ENCODE data around the gene ABCF3. TPM values are rescaled to one million over a fixed set of nuclear protein-coding genes. Genes with fewer than 3 reads are reported as not detected.

ABCF3 gene
- total and polyA plus RNA-seq, 2 of the 13 experiments (the other 11 are each of a cell fraction or from before 2014, with no cell fraction given), result 38.8 to 46.5 TPM

DNA sequence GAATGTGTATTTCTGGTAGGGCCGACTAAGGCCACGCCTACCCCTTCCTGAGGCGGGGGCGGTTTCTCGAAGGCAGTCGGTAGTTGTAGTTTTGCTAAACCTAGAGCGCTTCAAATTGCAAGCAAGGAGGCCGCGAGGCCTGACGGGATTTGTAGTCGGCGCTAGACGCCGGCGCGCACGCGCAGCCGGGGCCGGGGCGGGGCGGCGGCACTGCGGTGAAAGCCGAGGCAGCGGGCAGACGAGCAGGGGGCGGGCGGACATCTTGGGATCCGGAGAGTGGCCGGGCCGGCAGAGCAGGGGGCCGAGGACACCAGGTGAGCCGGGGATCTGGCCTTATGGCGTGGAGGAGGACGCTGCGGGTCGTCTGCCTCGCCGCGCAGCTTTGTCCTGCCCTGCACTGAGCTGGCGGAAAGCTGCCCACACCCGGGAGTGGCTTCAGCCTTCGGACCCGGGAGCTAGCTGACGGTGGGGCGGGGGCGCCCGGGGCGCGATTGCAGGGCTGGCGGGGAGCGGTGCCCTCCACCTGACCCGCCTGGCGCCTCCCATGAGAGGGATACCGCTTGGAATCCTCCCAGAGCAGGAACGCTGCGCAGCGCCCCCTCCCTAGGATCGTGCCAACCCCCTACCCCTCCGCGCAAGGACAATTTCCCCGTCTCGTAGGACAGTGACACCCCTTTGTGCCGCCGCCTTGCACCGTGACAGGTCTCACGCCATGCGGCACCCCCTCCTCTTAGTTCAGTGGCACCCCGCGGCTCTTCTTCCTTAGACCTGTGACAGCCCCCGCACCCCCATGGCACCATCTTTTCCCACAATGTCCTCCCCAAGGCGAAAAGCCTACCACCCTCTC, 11.1 kb upstream of the ABCF3 start, which contains the start of gene AP2M1 (continued):
- TF ChIP-seq CEBPB (IDR thresholded peaks at IDR 0.05; ENCODE audit: borderline replicate concordance, low read depth, low read length), result no peak
- no peak for TF ChIP-seq PHF5A (CRISPR knock-in tag; IDR thresholded peaks at IDR 0.05; ENCODE audit: low read depth, unreplicated experiment)
- TF ChIP-seq ZSCAN21 (CRISPR knock-in tag; IDR thresholded peaks at IDR 0.05; ENCODE audit: borderline replicate concordance), result peak; percentile 86; the same call in 1 of the 2 replicates
- TF ChIP-seq ZNF550 (CRISPR knock-in tag; IDR thresholded peaks at IDR 0.05; ENCODE audit: borderline replicate concordance), result no peak; the same call in 1 of the 2 replicates
- no peak for TF ChIP-seq MAFK (conservative IDR thresholded peaks at IDR 0.05 in 1 of 2, IDR thresholded peaks at IDR 0.05 in 1 of 2; ENCODE audit: low read length in 2 of 2)
- peak; percentile 81 for TF ChIP-seq ZFX (CRISPR knock-in tag; IDR thresholded peaks at IDR 0.05; ENCODE audit: low read depth)
- TF ChIP-seq, protein P1, sequence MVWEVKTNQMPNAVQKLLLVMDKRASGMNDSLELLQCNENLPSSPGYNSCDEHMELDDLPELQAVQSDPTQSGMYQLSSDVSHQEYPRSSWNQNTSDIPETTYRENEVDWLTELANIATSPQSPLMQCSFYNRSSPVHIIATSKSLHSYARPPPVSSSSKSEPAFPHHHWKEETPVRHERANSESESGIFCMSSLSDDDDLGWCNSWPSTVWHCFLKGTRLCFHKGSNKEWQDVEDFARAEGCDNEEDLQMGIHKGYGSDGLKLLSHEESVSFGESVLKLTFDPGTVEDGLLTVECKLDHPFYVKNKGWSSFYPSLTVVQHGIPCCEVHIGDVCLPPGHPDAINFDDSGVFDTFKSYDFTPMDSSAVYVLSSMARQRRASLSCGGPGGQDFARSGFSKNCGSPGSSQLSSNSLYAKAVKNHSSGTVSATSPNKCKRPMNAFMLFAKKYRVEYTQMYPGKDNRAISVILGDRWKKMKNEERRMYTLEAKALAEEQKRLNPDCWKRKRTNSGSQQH (CRISPR knock-in tag; IDR thresholded peaks at IDR 0.05; ENCODE audit: low read depth), result no peak
- TF ChIP-seq, protein P2, sequence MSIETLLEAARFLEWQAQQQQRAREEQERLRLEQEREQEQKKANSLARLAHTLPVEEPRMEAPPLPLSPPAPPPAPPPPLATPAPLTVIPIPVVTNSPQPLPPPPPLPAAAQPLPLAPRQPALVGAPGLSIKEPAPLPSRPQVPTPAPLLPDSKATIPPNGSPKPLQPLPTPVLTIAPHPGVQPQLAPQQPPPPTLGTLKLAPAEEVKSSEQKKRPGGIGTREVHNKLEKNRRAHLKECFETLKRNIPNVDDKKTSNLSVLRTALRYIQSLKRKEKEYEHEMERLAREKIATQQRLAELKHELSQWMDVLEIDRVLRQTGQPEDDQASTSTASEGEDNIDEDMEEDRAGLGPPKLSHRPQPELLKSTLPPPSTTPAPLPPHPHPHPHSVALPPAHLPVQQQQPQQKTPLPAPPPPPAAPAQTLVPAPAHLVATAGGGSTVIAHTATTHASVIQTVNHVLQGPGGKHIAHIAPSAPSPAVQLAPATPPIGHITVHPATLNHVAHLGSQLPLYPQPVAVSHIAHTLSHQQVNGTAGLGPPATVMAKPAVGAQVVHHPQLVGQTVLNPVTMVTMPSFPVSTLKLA (IDR thresholded peaks at IDR 0.05), result peak; percentile 55
- TF ChIP-seq HNRNPUL1 (IDR thresholded peaks at IDR 0.05; ENCODE audit: low read depth, low read length), result no peak
- TF ChIP-seq SALL1 (CRISPR knock-in tag; IDR thresholded peaks at IDR 0.05), result peak; percentile 87; the same call in 1 of the 2 replicates
- TF ChIP-seq, protein P3, sequence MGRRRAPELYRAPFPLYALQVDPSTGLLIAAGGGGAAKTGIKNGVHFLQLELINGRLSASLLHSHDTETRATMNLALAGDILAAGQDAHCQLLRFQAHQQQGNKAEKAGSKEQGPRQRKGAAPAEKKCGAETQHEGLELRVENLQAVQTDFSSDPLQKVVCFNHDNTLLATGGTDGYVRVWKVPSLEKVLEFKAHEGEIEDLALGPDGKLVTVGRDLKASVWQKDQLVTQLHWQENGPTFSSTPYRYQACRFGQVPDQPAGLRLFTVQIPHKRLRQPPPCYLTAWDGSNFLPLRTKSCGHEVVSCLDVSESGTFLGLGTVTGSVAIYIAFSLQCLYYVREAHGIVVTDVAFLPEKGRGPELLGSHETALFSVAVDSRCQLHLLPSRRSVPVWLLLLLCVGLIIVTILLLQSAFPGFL (CRISPR knock-in tag; IDR thresholded peaks at IDR 0.05), result no peak
- peak; percentile 50; the same call in 1 of the 2 replicates for TF ChIP-seq ZNF773 (CRISPR knock-in tag; IDR thresholded peaks at IDR 0.05; ENCODE audit: borderline replicate concordance)
- no peak for TF ChIP-seq ZSCAN9 (CRISPR knock-in tag; IDR thresholded peaks at IDR 0.05; ENCODE audit: borderline replicate concordance)
- TF ChIP-seq NFRKB (IDR thresholded peaks at IDR 0.05), result no peak
- TF ChIP-seq, protein P4, sequence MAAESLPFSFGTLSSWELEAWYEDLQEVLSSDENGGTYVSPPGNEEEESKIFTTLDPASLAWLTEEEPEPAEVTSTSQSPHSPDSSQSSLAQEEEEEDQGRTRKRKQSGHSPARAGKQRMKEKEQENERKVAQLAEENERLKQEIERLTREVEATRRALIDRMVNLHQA (CRISPR knock-in tag; IDR thresholded peaks at IDR 0.05), result no peak
- TF ChIP-seq, protein P5, sequence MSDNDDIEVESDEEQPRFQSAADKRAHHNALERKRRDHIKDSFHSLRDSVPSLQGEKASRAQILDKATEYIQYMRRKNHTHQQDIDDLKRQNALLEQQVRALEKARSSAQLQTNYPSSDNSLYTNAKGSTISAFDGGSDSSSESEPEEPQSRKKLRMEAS (IDR thresholded peaks at IDR 0.05), result peak; percentile 48; the same call in 1 of the 2 replicates
- no peak for TF ChIP-seq ZNF296 (CRISPR knock-in tag; conservative IDR thresholded peaks at IDR 0.05)
- TF ChIP-seq ZNF557 (CRISPR knock-in tag; IDR thresholded peaks at IDR 0.05), result no peak
- TF ChIP-seq, protein P6, sequence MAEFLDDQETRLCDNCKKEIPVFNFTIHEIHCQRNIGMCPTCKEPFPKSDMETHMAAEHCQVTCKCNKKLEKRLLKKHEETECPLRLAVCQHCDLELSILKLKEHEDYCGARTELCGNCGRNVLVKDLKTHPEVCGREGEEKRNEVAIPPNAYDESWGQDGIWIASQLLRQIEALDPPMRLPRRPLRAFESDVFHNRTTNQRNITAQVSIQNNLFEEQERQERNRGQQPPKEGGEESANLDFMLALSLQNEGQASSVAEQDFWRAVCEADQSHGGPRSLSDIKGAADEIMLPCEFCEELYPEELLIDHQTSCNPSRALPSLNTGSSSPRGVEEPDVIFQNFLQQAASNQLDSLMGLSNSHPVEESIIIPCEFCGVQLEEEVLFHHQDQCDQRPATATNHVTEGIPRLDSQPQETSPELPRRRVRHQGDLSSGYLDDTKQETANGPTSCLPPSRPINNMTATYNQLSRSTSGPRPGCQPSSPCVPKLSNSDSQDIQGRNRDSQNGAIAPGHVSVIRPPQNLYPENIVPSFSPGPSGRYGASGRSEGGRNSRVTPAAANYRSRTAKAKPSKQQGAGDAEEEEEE (CRISPR knock-in tag; IDR thresholded peaks at IDR 0.05; ENCODE audit: borderline replicate concordance), result no peak
- peak; percentile 44; the same call in 1 of the 2 replicates for TF ChIP-seq ZMYM4 (CRISPR knock-in tag; IDR thresholded peaks at IDR 0.05)
- TF ChIP-seq ZNF432 (CRISPR knock-in tag; IDR thresholded peaks at IDR 0.05; ENCODE audit: borderline replicate concordance), result no peak
- no peak for TF ChIP-seq HNRNPH1 (optimal IDR thresholded peaks at IDR 0.05; ENCODE audit: low read depth, low read length)
- TF ChIP-seq NFIB (CRISPR knock-in tag; IDR thresholded peaks at IDR 0.05; ENCODE audit: borderline replicate concordance), result no peak
- TF ChIP-seq ZNF343 (CRISPR knock-in tag; IDR thresholded peaks at IDR 0.05), result 0 out of 2 replicates have a peak, but pooled peaks have one; percentile 27

Measured in HepG2 (cell line).